SIG-M5 treated with dmso at 0.1 percent for 504 hours (cell line): ENCODE results near the gene LHPP.

Experiments
- DNase-seq: peaks from one replicate; lab custom pipeline; 2025; ENCODE audit not compliant: unreplicated experiment; lab: John Stamatoyannopoulos, UW

LHPP gene

GRCh38 chr10:124518366-124518765 lies 56.7 kb downstream of the LHPP start:
- DNase-seq: no peak

GRCh38 chr10:124520558-124521428 lies 59.2 kb downstream of the LHPP start:
- DNase-seq: peak; percentile 73

- no peak for DNase-seq
Observed at GRCh38 chr10:124521429-124521871, 59.8 kb downstream of the LHPP start.

GRCh38 chr10:124522131-124522932 lies 60.7 kb downstream of the LHPP start:
- no peak for DNase-seq

- DNase-seq: peak; percentile 52
Observed at GRCh38 chr10:124522933-124523871, 61.6 kb downstream of the LHPP start.

- DNase-seq: peak; percentile 14
Observed at GRCh38 chr10:124523901-124524300, 62.3 kb downstream of the LHPP start.

- DNase-seq: no peak
Observed at GRCh38 chr10:124524991-124525653, 63.5 kb downstream of the LHPP start.

- DNase-seq: no peak
Observed at GRCh38 chr10:124525751-124526600, 64.4 kb downstream of the LHPP start.

GRCh38 chr10:124526621-124527267 lies 65.1 kb downstream of the LHPP start:
- no peak for DNase-seq

- no peak for DNase-seq
Observed at GRCh38 chr10:124527874-124528395, 66.3 kb downstream of the LHPP start.

- DNase-seq: no peak
Observed at GRCh38 chr10:124529661-124530214, 68.1 kb downstream of the LHPP start.

GRCh38 chr10:124530215-124530665 lies 68.6 kb downstream of the LHPP start:
- DNase-seq: peak; percentile 59

- DNase-seq: no peak
Observed at GRCh38 chr10:124530816-124531215, 69.2 kb downstream of the LHPP start.

- peak; percentile 17 for DNase-seq
Observed at GRCh38 chr10:124532106-124532641, 70.6 kb downstream of the LHPP start.

GRCh38 chr10:124532788-124533187 lies 71.2 kb downstream of the LHPP start:
- no peak for DNase-seq

- DNase-seq: no peak
Observed at GRCh38 chr10:124533266-124533665, 71.6 kb downstream of the LHPP start.

- DNase-seq: peak; percentile 11
Observed at GRCh38 chr10:124534231-124534798, 72.7 kb downstream of the LHPP start.
